22Rv1 (cell line): Measurements from ENCODE around the gene EIF3K.

Experiments used
- H3K27ac ChIP-seq: fragments of 450-650 bp; 2 replicates; pipeline ENCODE4 v1.5.1; 2017
- CTCF ChIP-seq: fragments of 450-650 bp; IDR thresholded peaks from 2 replicates; pipeline ENCODE4 v1.5.1; 2017; ENCODE audit warnings: mild to moderate bottlenecking
- ZFX ChIP-seq: fragments of 450-650 bp; IDR thresholded peaks from 2 replicates; pipeline ENCODE4 v1.6.1; 2017; ENCODE audit warnings: antibody characterized with exemption, borderline replicate concordance

The EIF3K gene

GRCh38 chr19:38654628-38655055 lies 35.7 kb downstream of the EIF3K start:
- no peak for TF ChIP-seq CTCF
- H3K27ac ChIP-seq, result peak overlapping the region; percentile 82; the same call in 1 of the 2 replicates

DNA sequence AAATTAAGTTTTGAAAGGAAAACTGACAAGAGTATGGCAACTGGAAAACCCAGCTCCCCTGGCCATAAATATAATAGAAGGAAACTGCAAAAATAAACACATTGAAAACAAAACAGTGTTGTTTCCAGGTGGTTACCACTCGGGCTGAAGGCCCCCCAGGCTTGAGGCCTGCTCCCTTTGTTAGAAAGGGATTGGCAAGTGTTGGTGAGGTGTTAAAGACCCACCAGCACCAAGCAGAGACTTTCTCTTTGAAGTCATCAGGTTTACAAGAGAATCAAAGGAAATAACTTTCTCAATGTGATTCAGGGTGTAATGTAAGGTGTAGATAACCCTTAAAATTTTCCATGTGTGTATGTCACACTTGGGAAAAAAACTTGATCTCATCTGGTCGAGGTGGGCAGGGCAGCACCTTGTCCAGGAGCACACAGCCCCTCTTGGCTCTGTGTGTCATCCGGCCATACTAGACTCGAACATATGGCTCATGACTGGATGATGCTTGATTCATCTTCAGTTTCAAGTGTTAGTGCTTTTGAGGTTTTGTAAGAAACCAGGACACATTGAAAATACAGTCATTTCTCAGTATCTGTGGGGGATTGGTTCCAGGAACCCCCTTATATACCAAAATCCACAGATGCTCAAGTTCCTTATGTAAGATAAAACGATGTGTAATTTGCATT lies 36.3 kb downstream of the EIF3K start:
- TF ChIP-seq ZFX (no peak), CTCF (no peak)
- 0 out of 2 replicates have a peak overlapping the region, but pooled peaks have one; percentile 90 for H3K27ac ChIP-seq

DNA sequence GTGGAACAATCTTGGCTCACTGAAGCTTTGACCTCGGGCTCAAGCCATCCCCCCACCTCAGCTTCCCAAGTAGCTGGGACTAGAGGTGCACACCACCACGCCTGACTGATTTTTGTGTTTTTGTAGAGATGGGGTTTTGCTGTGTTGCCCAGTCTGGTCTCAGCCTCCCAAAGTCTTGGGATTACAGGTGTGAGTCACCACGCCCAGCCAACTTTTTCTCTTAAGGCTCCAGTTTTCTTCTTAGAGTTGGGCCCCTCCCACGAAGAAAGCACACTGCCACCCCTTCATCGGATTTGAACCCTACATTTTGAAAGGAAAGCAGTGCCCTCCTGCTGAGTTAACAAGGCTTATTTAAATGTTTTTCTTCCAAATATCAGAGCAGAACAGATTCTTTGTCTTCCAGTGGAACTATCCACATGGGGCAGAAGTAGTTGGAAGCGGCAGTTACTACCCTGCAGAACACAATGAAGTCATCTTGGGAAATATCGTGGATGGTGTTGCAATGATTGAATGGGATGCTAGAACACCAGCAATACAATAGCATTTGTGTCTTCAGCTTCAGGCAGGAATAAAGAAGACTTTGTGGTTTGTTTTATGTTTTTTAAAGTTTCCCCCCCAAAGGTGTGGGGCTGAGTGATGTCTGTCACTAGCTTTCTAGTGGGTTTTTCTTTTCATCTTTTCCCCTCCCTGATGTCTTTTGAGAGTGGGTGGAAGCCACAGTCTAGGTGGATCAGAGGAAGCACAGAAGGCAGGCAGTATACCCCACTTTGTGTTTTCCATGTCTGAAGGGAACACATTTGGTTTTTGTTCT lies 37.4 kb downstream of the EIF3K start:
- no peak for TF ChIP-seq CTCF
- TF ChIP-seq ZFX, result no peak
- H3K27ac ChIP-seq, result peak overlapping the region; percentile 90

- TF ChIP-seq ZFX (no peak), CTCF (no peak)
- peak overlapping the region; percentile 90 for H3K27ac ChIP-seq
Observed at GRCh38 chr19:38657633-38658222, 38.7 kb downstream of the EIF3K start.

- peak overlapping the region; percentile 90 for H3K27ac ChIP-seq
- TF ChIP-seq CTCF (no peak), ZFX (no peak)
Observed at GRCh38 chr19:38658462-38659306, 39.7 kb downstream of the EIF3K start.

- H3K27ac ChIP-seq, result peak overlapping the region; percentile 90
- TF ChIP-seq CTCF, result no peak
- no peak for TF ChIP-seq ZFX
Observed at GRCh38 chr19:38660724-38661123, 41.7 kb downstream of the EIF3K start.
